Activated CD8-positive, alpha-beta T cell treated with anti-CD3 and anti-CD28 coated beads for 36 hours (primary cell): ENCODE measurements around the gene CHST4. TPM values are rescaled to one million over a fixed set of nuclear protein-coding genes. Genes with fewer than 3 reads are reported as not detected.

Experiments used
- ATAC-seq: fragments of 200-7000 bp; cut with Tn5 transposase; one replicate; pipeline ENCODE4 v1.10.0; 2021; ENCODE audit warnings: mild to moderate bottlenecking, moderate library complexity
- CTCF ChIA-PET: fragments of 350-600 bp; sonication (Branson Sonifier 250); formaldehyde crosslinking; loops from one replicate; lab custom pipeline; 2021; ENCODE audit warnings: antibody characterized with exemption; lab: Charles Lee
- POLR2A ChIA-PET: fragments of 350-600 bp; sonication (Branson Sonifier 250); formaldehyde crosslinking; loops from one replicate; lab custom pipeline; 2021; ENCODE audit warnings: antibody characterized with exemption; lab: Charles Lee
- DNase-seq: peaks from one replicate; pipeline ENCODE4 v3.0.0-alpha.2; 2020
- H3K27ac Mint-ChIP-seq: one replicate; pipeline ENCODE4 v1.8.0; 2021; ENCODE audit warnings: mild to moderate bottlenecking, mixed read lengths
- H3K27me3 Mint-ChIP-seq: one replicate; pipeline ENCODE4 v1.8.0; 2021; ENCODE audit warnings: mixed read lengths
- H3K36me3 Mint-ChIP-seq: one replicate; pipeline ENCODE4 v1.8.0; 2021; ENCODE audit warnings: low read depth, mixed read lengths
- H3K4me1 Mint-ChIP-seq: one replicate; pipeline ENCODE4 v1.8.0; 2021; ENCODE audit warnings: low read depth, mixed read lengths
- H3K4me3 Mint-ChIP-seq: one replicate; pipeline ENCODE4 v1.8.0; 2021; ENCODE audit warnings: mild to moderate bottlenecking, moderate library complexity, mixed read lengths
- H3K9me3 Mint-ChIP-seq: one replicate; pipeline ENCODE4 v1.8.0; 2021; ENCODE audit warnings: mixed read lengths
- intact Hi-C: fragments of 100-400 bp; cut with micrococcal nuclease; formaldehyde crosslinking; loops from one replicate; pipeline ENCODE4 v1.10.0; 2022
- total RNA-seq, 2 experiments: library from RNA; stranded (reverse); gene quantifications; one replicate each; pipeline ENCODE4 v1.2.3, GENCODE V29; 2021
- TF ChIP-seq, protein P1 (sequence below): fragments of 200-600 bp; IDR thresholded peaks from one replicate; pipeline ENCODE4 v1.8.0; 2022; ENCODE audit warnings: antibody characterized with exemption, mild to moderate bottlenecking

Gene CHST4
- total RNA-seq, 2 experiments from 2014 or later = 0.16 TPM; not detected in 1

DNA sequence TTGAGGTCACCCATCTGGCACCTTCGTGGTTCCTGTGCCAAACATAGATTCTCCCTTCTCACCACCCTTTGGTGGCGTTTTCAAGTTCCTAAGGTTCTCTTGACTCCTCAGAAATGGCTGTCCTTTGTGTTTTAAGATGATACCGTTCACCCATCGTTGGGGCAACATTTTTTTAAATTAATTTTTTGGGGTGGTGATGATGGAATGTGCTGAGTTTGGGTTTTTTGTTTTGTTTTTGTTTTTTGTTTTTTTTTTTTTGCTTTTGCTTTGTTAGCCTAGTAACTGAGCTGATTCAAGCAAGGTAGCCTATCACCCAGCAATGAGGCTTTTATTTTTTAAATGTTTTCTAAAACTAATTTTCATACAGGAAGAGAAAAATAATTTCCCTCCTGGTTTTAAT lies 2.6 kb downstream of the CHST4 start:
- H3K9me3 Mint-ChIP-seq = no peaks in the 10 kb centered on the region
- intact Hi-C loops = no loop called here
- ChIA-PET POLR2A (no interaction called here), CTCF (interaction anchor here (1.2 kb wide), 1 partner anchor 9 kb away, joined by 3 read pairs; no protein-coding TSS in a partner anchor)
- H3K4me3 Mint-ChIP-seq = no peak overlapping the region
- TF ChIP-seq, protein P1, sequence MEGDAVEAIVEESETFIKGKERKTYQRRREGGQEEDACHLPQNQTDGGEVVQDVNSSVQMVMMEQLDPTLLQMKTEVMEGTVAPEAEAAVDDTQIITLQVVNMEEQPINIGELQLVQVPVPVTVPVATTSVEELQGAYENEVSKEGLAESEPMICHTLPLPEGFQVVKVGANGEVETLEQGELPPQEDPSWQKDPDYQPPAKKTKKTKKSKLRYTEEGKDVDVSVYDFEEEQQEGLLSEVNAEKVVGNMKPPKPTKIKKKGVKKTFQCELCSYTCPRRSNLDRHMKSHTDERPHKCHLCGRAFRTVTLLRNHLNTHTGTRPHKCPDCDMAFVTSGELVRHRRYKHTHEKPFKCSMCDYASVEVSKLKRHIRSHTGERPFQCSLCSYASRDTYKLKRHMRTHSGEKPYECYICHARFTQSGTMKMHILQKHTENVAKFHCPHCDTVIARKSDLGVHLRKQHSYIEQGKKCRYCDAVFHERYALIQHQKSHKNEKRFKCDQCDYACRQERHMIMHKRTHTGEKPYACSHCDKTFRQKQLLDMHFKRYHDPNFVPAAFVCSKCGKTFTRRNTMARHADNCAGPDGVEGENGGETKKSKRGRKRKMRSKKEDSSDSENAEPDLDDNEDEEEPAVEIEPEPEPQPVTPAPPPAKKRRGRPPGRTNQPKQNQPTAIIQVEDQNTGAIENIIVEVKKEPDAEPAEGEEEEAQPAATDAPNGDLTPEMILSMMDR = no peak
- no peak overlapping the region for H3K27ac Mint-ChIP-seq
- peaks cover 6% of the 10 kb centered on the region for H3K4me1 Mint-ChIP-seq
- H3K36me3 Mint-ChIP-seq = no peaks in the 10 kb centered on the region
- ATAC-seq (no peak), DNase-seq (no peak)
- peaks cover 16% of the 10 kb centered on the region for H3K27me3 Mint-ChIP-seq

GRCh38 chr16:71532366-71532765 lies 6.1 kb downstream of the CHST4 start:
- Mint-ChIP-seq H3K4me1 (no peaks in the 10 kb centered on the region), H3K9me3 (no peaks in the 10 kb centered on the region), H3K36me3 (no peaks in the 10 kb centered on the region), H3K4me3 (no peak overlapping the region), H3K27ac (no peak overlapping the region), H3K27me3 (peaks cover 4% of the 10 kb centered on the region)
- POLR2A ChIA-PET = no interaction called here
- CTCF ChIA-PET = no interaction called here
- ATAC-seq = no peak
- DNase-seq = no peak
- TF ChIP-seq, protein P1 = no peak
- intact Hi-C loops = no loop called here

DNA sequence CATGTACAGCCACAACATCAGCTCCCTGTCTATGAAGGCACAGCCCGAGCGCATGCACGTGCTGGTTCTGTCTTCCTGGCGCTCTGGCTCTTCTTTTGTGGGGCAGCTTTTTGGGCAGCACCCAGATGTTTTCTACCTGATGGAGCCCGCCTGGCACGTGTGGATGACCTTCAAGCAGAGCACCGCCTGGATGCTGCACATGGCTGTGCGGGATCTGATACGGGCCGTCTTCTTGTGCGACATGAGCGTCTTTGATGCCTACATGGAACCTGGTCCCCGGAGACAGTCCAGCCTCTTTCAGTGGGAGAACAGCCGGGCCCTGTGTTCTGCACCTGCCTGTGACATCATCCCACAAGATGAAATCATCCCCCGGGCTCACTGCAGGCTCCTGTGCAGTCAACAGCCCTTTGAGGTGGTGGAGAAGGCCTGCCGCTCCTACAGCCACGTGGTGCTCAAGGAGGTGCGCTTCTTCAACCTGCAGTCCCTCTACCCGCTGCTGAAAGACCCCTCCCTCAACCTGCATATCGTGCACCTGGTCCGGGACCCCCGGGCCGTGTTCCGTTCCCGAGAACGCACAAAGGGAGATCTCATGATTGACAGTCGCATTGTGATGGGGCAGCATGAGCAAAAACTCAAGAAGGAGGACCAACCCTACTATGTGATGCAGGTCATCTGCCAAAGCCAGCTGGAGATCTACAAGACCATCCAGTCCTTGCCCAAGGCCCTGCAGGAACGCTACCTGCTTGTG lies 10.7 kb downstream of the CHST4 start:
- TF ChIP-seq, protein P1 = no peak
- no peaks in the 10 kb centered on the region for H3K27me3 Mint-ChIP-seq
- CTCF ChIA-PET = interaction anchor here (1.0 kb wide), 1 partner anchor 124 kb away, joined by 4 read pairs; no protein-coding TSS in a partner anchor
- H3K36me3 Mint-ChIP-seq = no peaks in the 10 kb centered on the region
- intact Hi-C loops = no loop called here
- H3K9me3 Mint-ChIP-seq = no peaks in the 10 kb centered on the region
- ATAC-seq (no peak), DNase-seq (no peak)
- no peak overlapping the region for H3K27ac Mint-ChIP-seq
- POLR2A ChIA-PET = no interaction called here
- no peaks in the 10 kb centered on the region for H3K4me1 Mint-ChIP-seq
- no peak overlapping the region for H3K4me3 Mint-ChIP-seq

- Mint-ChIP-seq H3K27ac (no peak overlapping the region), H3K4me3 (no peak overlapping the region), H3K36me3 (no peaks in the 10 kb centered on the region), H3K9me3 (no peaks in the 10 kb centered on the region), H3K27me3 (peaks cover 4% of the 10 kb centered on the region), H3K4me1 (no peaks in the 10 kb centered on the region)
- TF ChIP-seq, protein P1 = peak; percentile 49
- ATAC-seq = peak; percentile 76
- DNase-seq = peak; percentile 69
- CTCF ChIA-PET = interaction anchor here (1.1 to 2.9 kb wide), 6 partner anchors 11 to 126 kb away, joined by 3 to 27 read pairs (median 11); partner anchors contain the start of gene CHST4
- intact Hi-C loops = no loop called here
- POLR2A ChIA-PET = no interaction called here
Observed at GRCh38 chr16:71537643-71538042, 11.4 kb downstream of the CHST4 start.

- H3K4me1 Mint-ChIP-seq = no peaks in the 10 kb centered on the region
Observed at GRCh38 chr16:71542377-71542776, 16.2 kb downstream of the CHST4 start.

More at GRCh38 chr16:71542377-71542776, 16.2 kb downstream of the CHST4 start:
- H3K27ac Mint-ChIP-seq = no peak overlapping the region
- TF ChIP-seq, protein P1 = peak; percentile 78
- DNase-seq (peak; percentile 87), ATAC-seq (peak; percentile 96)
- intact Hi-C loops = no loop called here
- H3K36me3 Mint-ChIP-seq = no peaks in the 10 kb centered on the region
- POLR2A ChIA-PET = no interaction called here
- H3K9me3 Mint-ChIP-seq = no peaks in the 10 kb centered on the region
- H3K27me3 Mint-ChIP-seq = peaks cover 4% of the 10 kb centered on the region
- H3K4me3 Mint-ChIP-seq = no peak overlapping the region
- CTCF ChIA-PET = interaction anchor here (0.6 to 2.3 kb wide), 12 partner anchors 8 to 216 kb away, joined by 3 to 7 read pairs (median 4); partner anchors contain the start of gene ZNF23
